Gastrocnemius medialis (tissue), 4 donors: ENCODE measurements around the gene VSIG2. TPM values are rescaled to one million over a fixed set of nuclear protein-coding genes. Genes with fewer than 3 reads are reported as not detected.

ENCODE experiments used
- ATAC-seq, 2 donors: fragments of 150-250 bp; one replicate each; pipeline ENCODE4 v1.9.1; 2016
- DNase-seq, 2 donors: peaks; one replicate each; pipeline ENCODE4 v3.0.0-alpha.2; 2019
- H3K27ac ChIP-seq, 4 donors: fragments of 200-600 bp; sonication (generic); 1 replicate in 1 of 4; 2 replicates in 3 of 4; pipeline ENCODE4 v1.5.1; 2016 to 2018; ENCODE audit warnings: mild to moderate bottlenecking in 2 of 4, moderate library complexity in 1 of 4
- H3K27me3 ChIP-seq, 3 donors: fragments of 200-600 bp; sonication (generic) in 2 of 3; 1 replicate in 1 of 3; 2 replicates in 2 of 3; pipeline versions ENCODE4 v1.5.1 to v1.6.0; 2016 to 2019; ENCODE audit warnings: mild to moderate bottlenecking in 1 of 3, moderate library complexity in 1 of 3
- H3K36me3 ChIP-seq, 2 donors: fragments of 200-600 bp; sonication (generic) in 1 of 2; one replicate each; pipeline ENCODE4 v1.5.1; 2017 to 2018
- H3K4me1 ChIP-seq, 2 donors: fragments of 200-600 bp; sonication (generic) in 1 of 2; one replicate each; pipeline ENCODE4 v1.5.1; 2016 to 2017; ENCODE audit warnings: mild to moderate bottlenecking in 2 of 2
- H3K4me3 ChIP-seq, 4 donors: fragments of 200-600 bp; sonication (generic) in 3 of 4; 1 replicate in 1 of 4; 2 replicates in 3 of 4; pipeline ENCODE4 v1.5.1; 2016 to 2019; ENCODE audit warnings: mild to moderate bottlenecking in 2 of 4
- H3K9me3 ChIP-seq, 3 donors: fragments of 200-600 bp; sonication (generic) in 2 of 3; 1 replicate in 1 of 3; 2 replicates in 2 of 3; pipeline ENCODE4 v1.5.1; 2016 to 2019
- CTCF ChIP-seq, 5 experiments: fragments of 450-650 bp in 3 of 5; fragments of 200-600 bp in 2 of 5; sonication (generic) in 2 of 5; IDR thresholded peaks in 4 of 5; conservative IDR thresholded peaks in 1 of 5; 1 replicate in 4 of 5; 2 replicates in 1 of 5; pipeline ENCODE4 v1.5.1; 2016 to 2019; ENCODE audit warnings: antibody characterized with exemption in 5 of 5, mild to moderate bottlenecking in 3 of 5, moderate library complexity in 3 of 5
- POLR2A ChIP-seq, 2 donors: fragments of 450-650 bp; IDR thresholded peaks; one replicate each; pipeline ENCODE4 v1.6.1; 2017; ENCODE audit warnings: antibody characterized with exemption in 2 of 2, mild to moderate bottlenecking in 2 of 2, moderate library complexity in 2 of 2
- in situ Hi-C, 4 donors: fragments of 200-750 bp; cut with MboI; loops; one replicate each; pipeline versions ENCODE4 v1.15.0 to v1.8.0; 2017; ENCODE audit warnings: low sequenced_read_pairs in 4 of 4
- intact Hi-C: fragments of 100-400 bp; cut with DNase I; formaldehyde crosslinking; loops from one replicate; pipeline ENCODE4 v1.15.1; 2023; ENCODE audit warnings: low total_unique reads
- total RNA-seq, 4 donors: library from RNA; depleted of rRNA; stranded (reverse); fragments of >200 nt; gene quantifications; one replicate each; pipeline versions ENCODE4 v1.1.0 to v1.2.3, GENCODE V29; 2016

Gene VSIG2
- total RNA-seq, 4 donors from 2014 or later, result 0.29 to 0.46 TPM; not detected in 2

- intact Hi-C loops, result loop anchor here (5.0 kb wide), 2 partner anchors 43 to 78 kb away; partner anchors contain the start of gene MSANTD2
- DNase-seq (no peak), ATAC-seq (peak; percentile 53 to 57)
- Histone ChIP-seq H3K4me3 (peak overlapping the region; percentile 47 to 67 (median 60)), H3K9me3 (no peaks in the 10 kb centered on the region), H3K27me3 (peaks cover 49 to 60% (median 58%) of the 10 kb centered on the region in 3 donors), H3K4me1 (peaks cover 14 to 31% of the 10 kb centered on the region in 2 donors), H3K36me3 (no peaks in the 10 kb centered on the region), H3K27ac (peak overlapping the region; percentile 54 to 87 (median 82))
- in situ Hi-C loops, result loop anchor here (5.0 to 10.0 kb wide), 4 partner anchors 75 to 95 kb away; partner anchors contain the start of genes SIAE (in 1 of the 4) and SPA17 (in 1 of the 4)
- no peak for TF ChIP-seq CTCF (IDR thresholded peaks at IDR 0.05 in 4 of 5, conservative IDR thresholded peaks at IDR 0.05 in 1 of 5)
- TF ChIP-seq POLR2A (IDR thresholded peaks at IDR 0.05), result peak in 1 of 2 donors; percentile 22
These were observed 7.5 kb upstream of the VSIG2 start for GRCh38 chr11:124759266-124760204.

- peak overlapping the region; percentile 47 to 67 (median 60) for H3K4me3 ChIP-seq
- intact Hi-C loops, result no loop called here
- peaks cover 13 to 31% of the 10 kb centered on the region in 2 donors for H3K4me1 ChIP-seq
- peak; percentile 23 to 72 (median 57) for TF ChIP-seq CTCF (IDR thresholded peaks at IDR 0.05 in 4 of 5, conservative IDR thresholded peaks at IDR 0.05 in 1 of 5)
- TF ChIP-seq POLR2A (IDR thresholded peaks at IDR 0.05), result no peak
- peak in 1 of 2 donors; percentile 24 for ATAC-seq
- H3K9me3 ChIP-seq, result no peaks in the 10 kb centered on the region
- H3K36me3 ChIP-seq, result peaks cover 0 to 2% of the 10 kb centered on the region in 2 donors
- peak in 1 of 2 donors; percentile 39 for DNase-seq
- H3K27ac ChIP-seq, result peak overlapping the region; percentile 39 to 87 (median 82)
- in situ Hi-C loops, result no loop called here
- peaks cover 49 to 60% (median 58%) of the 10 kb centered on the region in 3 donors for H3K27me3 ChIP-seq
These were observed 6.6 kb upstream of the VSIG2 start for GRCh38 chr11:124758355-124759265.

GRCh38 chr11:124757320-124757719 lies 5.3 kb upstream of the VSIG2 start:
- DNase-seq (no peak), ATAC-seq (no peak)
- Histone ChIP-seq H3K9me3 (no peaks in the 10 kb centered on the region), H3K36me3 (peaks cover 0 to 3% of the 10 kb centered on the region in 2 donors), H3K4me3 (no peak overlapping the region), H3K4me1 (peaks cover 9 to 24% of the 10 kb centered on the region in 2 donors), H3K27ac (peak overlapping the region in 1 of 4 donors; percentile 87), H3K27me3 (peaks cover 44 to 58% (median 55%) of the 10 kb centered on the region in 3 donors)
- no peak for TF ChIP-seq POLR2A (IDR thresholded peaks at IDR 0.05)
- no peak for TF ChIP-seq CTCF (IDR thresholded peaks at IDR 0.05 in 4 of 5, conservative IDR thresholded peaks at IDR 0.05 in 1 of 5)
- intact Hi-C loops (no loop called here), in situ Hi-C loops (no loop called here)

GRCh38 chr11:124756753-124757227 lies 4.7 kb upstream of the VSIG2 start:
- peaks cover 9 to 24% of the 10 kb centered on the region in 2 donors for H3K4me1 ChIP-seq
- intact Hi-C loops, result no loop called here
- H3K27me3 ChIP-seq, result peaks cover 46 to 59% (median 58%) of the 10 kb centered on the region in 3 donors
- no peaks in the 10 kb centered on the region for H3K9me3 ChIP-seq
- TF ChIP-seq CTCF (IDR thresholded peaks at IDR 0.05 in 4 of 5, conservative IDR thresholded peaks at IDR 0.05 in 1 of 5) (no peak), POLR2A (IDR thresholded peaks at IDR 0.05) (no peak)
- peak overlapping the region in 1 of 4 donors; percentile 87 for H3K27ac ChIP-seq
- peaks cover 0 to 3% of the 10 kb centered on the region in 2 donors for H3K36me3 ChIP-seq
- no peak overlapping the region for H3K4me3 ChIP-seq
- DNase-seq (no peak), ATAC-seq (no peak)
- in situ Hi-C loops, result no loop called here
